ENCODE results near the gene MTA1.

MTA1 gene

DNA sequence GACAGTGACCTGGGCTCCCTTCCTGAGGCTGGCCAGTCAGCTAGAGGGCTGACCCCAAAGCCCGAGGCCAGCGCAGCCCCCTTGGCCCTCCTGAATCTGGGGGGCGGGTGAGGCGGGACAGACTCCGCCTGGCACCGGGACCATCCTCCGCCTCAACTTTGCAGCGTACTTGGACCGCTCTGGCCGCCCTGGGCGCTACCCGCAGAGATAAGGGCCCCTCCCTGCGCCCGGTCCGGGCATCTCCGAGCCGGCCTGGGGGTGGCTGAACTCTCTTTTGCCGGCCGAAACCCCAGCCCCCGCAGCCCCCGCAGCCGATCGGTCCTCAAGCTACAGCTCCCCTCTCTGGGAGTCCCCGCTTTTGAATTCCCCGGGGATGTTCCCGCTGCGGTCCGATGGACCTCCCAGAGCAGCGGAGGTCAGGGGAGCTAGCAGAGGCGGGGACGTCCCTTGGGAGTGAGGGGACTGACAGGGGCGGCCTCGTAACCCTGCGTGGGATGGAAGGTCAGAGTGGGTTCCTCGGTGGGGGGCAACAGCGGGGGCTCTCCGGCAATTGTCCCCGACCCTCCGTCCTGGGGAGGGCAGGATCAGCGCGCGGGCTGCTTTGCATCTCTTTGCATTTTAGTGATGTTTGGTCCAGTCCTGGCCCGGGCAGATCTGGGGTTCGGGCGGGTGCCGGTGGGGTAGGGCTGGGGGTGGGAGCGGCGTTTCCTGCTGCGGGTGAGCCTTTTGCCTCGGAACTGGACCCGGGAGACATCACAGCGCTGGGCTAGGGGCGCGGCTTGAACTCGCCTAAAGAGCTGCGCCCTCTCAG is 66.7 kb downstream of the MTA1 start, which contains the start of gene CRIP1:
Gene CRIP1, plus strand, starts transcription at position 724 of the 811 bp plus-strand sequence. CDS start 374 bp downstream, outside the sequence.
- H3K27me3 ChIP-seq, result no peaks in the 10 kb centered on the region
- intact Hi-C loops (cut with DNase I; ENCODE audit: low total_unique reads), result no loop called here
- no peak for DNase-seq

DNA sequence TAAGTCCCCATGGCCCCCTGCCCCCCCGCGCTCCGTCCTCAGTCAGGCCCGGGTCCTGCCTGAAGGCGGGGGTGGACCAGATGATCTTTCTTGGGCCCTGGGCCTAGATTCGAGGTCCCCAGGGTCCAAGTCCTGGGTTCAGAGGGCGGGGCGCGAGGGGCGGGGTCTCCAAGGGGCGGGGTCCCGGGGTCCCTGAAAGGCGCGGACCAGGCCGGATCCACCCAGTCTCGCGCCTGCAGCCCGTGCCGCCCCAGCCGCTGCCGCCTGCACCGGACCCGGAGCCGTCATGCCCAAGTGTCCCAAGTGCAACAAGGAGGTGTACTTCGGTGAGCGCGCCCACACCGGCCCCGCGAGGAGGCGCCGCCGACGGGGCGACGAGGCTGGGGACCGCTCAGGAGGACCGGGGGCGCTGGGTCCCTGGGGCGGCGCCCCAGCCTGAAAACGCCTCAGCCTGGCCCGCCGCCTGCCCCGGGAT is 67.4 kb downstream of the MTA1 start:
- Histone ChIP-seq H3K27ac (peak overlapping the region; percentile 97 to 98), H3K36me3 (no peaks in the 10 kb centered on the region), H3K27me3 (no peaks in the 10 kb centered on the region), H3K9me3 (no peaks in the 10 kb centered on the region), H3K4me3 (peak overlapping the region; percentile 63 to 65), H3K4me1 (peaks cover 21 to 91% (median 81%) of the 10 kb centered on the region in 4 donors)
- TF ChIP-seq, protein P1, sequence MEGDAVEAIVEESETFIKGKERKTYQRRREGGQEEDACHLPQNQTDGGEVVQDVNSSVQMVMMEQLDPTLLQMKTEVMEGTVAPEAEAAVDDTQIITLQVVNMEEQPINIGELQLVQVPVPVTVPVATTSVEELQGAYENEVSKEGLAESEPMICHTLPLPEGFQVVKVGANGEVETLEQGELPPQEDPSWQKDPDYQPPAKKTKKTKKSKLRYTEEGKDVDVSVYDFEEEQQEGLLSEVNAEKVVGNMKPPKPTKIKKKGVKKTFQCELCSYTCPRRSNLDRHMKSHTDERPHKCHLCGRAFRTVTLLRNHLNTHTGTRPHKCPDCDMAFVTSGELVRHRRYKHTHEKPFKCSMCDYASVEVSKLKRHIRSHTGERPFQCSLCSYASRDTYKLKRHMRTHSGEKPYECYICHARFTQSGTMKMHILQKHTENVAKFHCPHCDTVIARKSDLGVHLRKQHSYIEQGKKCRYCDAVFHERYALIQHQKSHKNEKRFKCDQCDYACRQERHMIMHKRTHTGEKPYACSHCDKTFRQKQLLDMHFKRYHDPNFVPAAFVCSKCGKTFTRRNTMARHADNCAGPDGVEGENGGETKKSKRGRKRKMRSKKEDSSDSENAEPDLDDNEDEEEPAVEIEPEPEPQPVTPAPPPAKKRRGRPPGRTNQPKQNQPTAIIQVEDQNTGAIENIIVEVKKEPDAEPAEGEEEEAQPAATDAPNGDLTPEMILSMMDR (IDR thresholded peaks at IDR 0.05), result no peak
- intact Hi-C loops (cut with DNase I; ENCODE audit: low total_unique reads), result no loop called here
- peak; percentile 75 to 95 for DNase-seq

More for the DNA sequence above, 66.7 kb downstream of the MTA1 start, which contains the start of gene CRIP1:
- Histone ChIP-seq H3K9me3 (no peaks in the 10 kb centered on the region), H3K4me3 (peak within 1 kb of the TSS; percentile 63 to 65), H3K27ac (peak within 1 kb of the TSS; percentile 97 to 98), H3K4me1 (peaks cover 25 to 91% (median 81%) of the 10 kb centered on the region in 4 donors), H3K36me3 (no peaks in the 10 kb centered on the region)
- TF ChIP-seq, protein P1 (IDR thresholded peaks at IDR 0.05), result no peak

DNA sequence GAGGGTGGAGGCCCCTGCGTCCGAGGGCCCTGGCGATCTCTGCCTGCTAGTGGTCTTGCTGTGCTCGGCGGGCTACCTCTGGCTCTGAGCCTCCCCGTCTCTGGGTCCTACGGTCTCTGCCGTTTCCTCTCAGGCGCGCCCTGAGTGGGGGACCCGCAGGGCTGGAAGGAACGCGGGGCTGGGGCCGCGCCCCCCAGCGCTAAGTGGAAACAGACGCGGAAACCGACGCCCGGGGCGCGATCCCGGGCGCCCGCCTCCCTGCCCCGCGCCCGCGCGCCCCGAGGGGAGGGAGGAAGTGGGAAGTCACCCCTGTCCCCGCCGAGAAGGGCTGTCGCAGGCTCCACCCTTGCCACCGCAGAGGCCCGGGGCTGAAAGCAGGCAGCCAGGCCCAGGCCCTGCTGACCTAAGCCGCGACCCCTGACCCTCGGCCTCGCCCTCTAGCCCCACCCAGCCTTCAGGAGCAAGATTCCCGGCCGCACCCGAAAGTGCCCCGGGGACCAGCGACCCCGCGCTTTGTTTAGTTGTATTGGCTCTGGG is 67.9 kb downstream of the MTA1 start:
- TF ChIP-seq, protein P1 (IDR thresholded peaks at IDR 0.05), result no peak
- Histone ChIP-seq H3K36me3 (peaks cover 0 to under 1% (median 0%) of the 10 kb centered on the region in 3 donors), H3K9me3 (no peaks in the 10 kb centered on the region), H3K27ac (peak overlapping the region; percentile 97 to 98), H3K4me3 (peak overlapping the region; percentile 63 to 65), H3K4me1 (peaks cover 16 to 91% (median 79%) of the 10 kb centered on the region in 4 donors), H3K27me3 (no peaks in the 10 kb centered on the region)
- peak; percentile 46 to 81 for DNase-seq
- intact Hi-C loops (cut with DNase I; ENCODE audit: low total_unique reads), result no loop called here

DNA sequence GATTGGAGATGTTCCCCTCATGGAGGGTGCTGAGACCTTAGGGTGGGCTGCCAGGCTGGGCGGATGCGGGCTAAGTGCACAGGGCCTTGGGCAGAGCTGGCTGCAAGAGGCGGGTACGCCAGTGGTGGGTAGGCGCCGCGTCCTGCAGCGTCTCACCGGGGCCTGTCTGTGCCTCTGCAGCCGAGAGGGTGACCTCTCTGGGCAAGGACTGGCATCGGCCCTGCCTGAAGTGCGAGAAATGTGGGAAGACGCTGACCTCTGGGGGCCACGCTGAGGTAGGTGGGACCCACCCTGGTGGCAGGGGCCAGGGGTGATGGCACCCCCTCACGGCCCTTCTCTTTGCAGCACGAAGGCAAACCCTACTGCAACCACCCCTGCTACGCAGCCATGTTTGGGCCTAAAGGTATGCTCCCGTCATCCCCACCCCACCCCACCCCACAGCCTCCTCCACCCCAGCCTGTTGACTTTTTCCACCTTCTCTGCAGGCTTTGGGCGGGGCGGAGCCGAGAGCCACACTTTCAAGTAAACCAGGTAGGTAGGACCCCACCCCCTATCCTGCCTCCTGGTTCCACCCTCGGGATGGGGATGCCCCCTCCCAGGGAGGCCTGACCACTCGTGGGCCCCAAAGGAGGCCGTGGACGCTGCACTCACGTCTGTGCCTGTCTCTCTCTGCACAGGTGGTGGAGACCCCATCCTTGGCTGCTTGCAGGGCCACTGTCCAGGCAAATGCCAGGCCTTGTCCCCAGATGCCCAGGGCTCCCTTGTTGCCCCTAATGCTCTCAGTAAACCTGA is 68.6 kb downstream of the MTA1 start:
- no peak for DNase-seq
- H3K9me3 ChIP-seq, result no peaks in the 10 kb centered on the region
- H3K4me1 ChIP-seq, result peaks cover 12 to 85% (median 72%) of the 10 kb centered on the region in 4 donors
- H3K4me3 ChIP-seq, result peak overlapping the region; percentile 63 to 65
- intact Hi-C loops (cut with DNase I; ENCODE audit: low total_unique reads), result loop anchor here (2.0 kb wide), 1 partner anchor 73 kb away; no protein-coding TSS in a partner anchor
- H3K27ac ChIP-seq, result peak overlapping the region; percentile 97 to 98
- H3K36me3 ChIP-seq, result peaks cover 0 to 7% (median 0%) of the 10 kb centered on the region in 3 donors
- no peaks in the 10 kb centered on the region for H3K27me3 ChIP-seq
- TF ChIP-seq, protein P1 (IDR thresholded peaks at IDR 0.05), result no peak
